Hepatocyte (in vitro differentiated cells): ENCODE measurements around the gene FFAR2. TPM values are rescaled to one million over a fixed set of nuclear protein-coding genes. Genes with fewer than 3 reads are reported as not detected.

ENCODE experiments used
- DNase-seq: peaks from one replicate; pipeline ENCODE4 v3.0.0-alpha.2; 2016; ENCODE audit warnings: low spot score
- H2AFZ ChIP-seq: fragments of 200-600 bp; sonication (generic); 2 replicates; pipeline ENCODE4 v1.6.0; 2016; ENCODE audit warnings: antibody characterized with exemption, mild to moderate bottlenecking
- H3K27ac ChIP-seq: fragments of 200-600 bp; sonication (generic); 2 replicates; pipeline ENCODE4 v1.5.1; 2016; ENCODE audit warnings: mild to moderate bottlenecking
- H3K27me3 ChIP-seq: fragments of 200-600 bp; sonication (generic); 2 replicates; pipeline ENCODE4 v1.6.1; 2016
- H3K36me3 ChIP-seq: fragments of 200-600 bp; sonication (generic); replicated peaks from 2 replicates; pipeline ENCODE4 v1.5.1; 2016; ENCODE audit warnings: low read depth; ENCODE audit not compliant: insufficient read depth
- H3K4me1 ChIP-seq: fragments of 200-600 bp; sonication (generic); 2 replicates; pipeline ENCODE4 v1.5.1; 2016; ENCODE audit warnings: mild to moderate bottlenecking, moderate library complexity; ENCODE audit not compliant: insufficient read depth
- H3K4me2 ChIP-seq: fragments of 200-600 bp; sonication (generic); 2 replicates; pipeline ENCODE4 v1.6.0; 2016
- H3K4me3 ChIP-seq: fragments of 200-600 bp; sonication (generic); 2 replicates; pipeline ENCODE4 v1.5.1; 2016; ENCODE audit warnings: mild to moderate bottlenecking
- H3K79me2 ChIP-seq: fragments of 200-600 bp; sonication (generic); 2 replicates; pipeline ENCODE4 v1.6.0; 2017; ENCODE audit warnings: mild to moderate bottlenecking
- H3K9me2 ChIP-seq: fragments of 200-600 bp; sonication (generic); replicated peaks from 2 replicates; pipeline ENCODE4 v1.6.0; 2017; ENCODE audit warnings: mild to moderate bottlenecking; ENCODE audit not compliant: insufficient read depth
- H3K9me3 ChIP-seq: fragments of 200-600 bp; sonication (generic); 2 replicates; pipeline ENCODE4 v1.5.1; 2016; ENCODE audit warnings: low read depth, mild to moderate bottlenecking
- H4K20me1 ChIP-seq: fragments of 200-600 bp; sonication (generic); 2 replicates; pipeline ENCODE4 v1.6.0; 2016; ENCODE audit warnings: mild to moderate bottlenecking; ENCODE audit not compliant: insufficient read depth, poor library complexity, severe bottlenecking
- EZH2 ChIP-seq: fragments of 200-600 bp; sonication (generic); IDR thresholded peaks from 2 replicates; pipeline ENCODE4 v1.6.1; 2016; ENCODE audit warnings: antibody characterized with exemption, mild to moderate bottlenecking, borderline replicate concordance
- EZH2phosphoT487 ChIP-seq: fragments of 200-600 bp; sonication (generic); IDR thresholded peaks from one replicate; pipeline ENCODE4 v1.6.1; 2018; ENCODE audit warnings: antibody characterized with exemption, mild to moderate bottlenecking, low read depth, moderate library complexity; ENCODE audit not compliant: unreplicated experiment, severe bottlenecking
- WGBS: methylation state at CpG from one replicate; pipeline ENCODE4 v1.1.6; 2016; ENCODE audit warnings: low lambda C conversion rate; ENCODE audit errors: missing lambda C conversion rate; 5-methylcytosine and 5-hydroxymethylcytosine counted together
- polyA plus RNA-seq: library from polyadenylated mRNA; unstranded; fragments of >200 nt; fragmentation: Nextera tagmentation; extraction: Ambion mirVana; gene quantifications from 2 replicates; pipeline ENCODE4 v1.2.1, GENCODE V29; 2016
- total RNA-seq: library from RNA; depleted of rRNA; stranded (reverse); fragments of >200 nt; gene quantifications from 2 replicates; pipeline ENCODE4 v1.2.3, GENCODE V29; 2014
- TF ChIP-seq, protein P1 (sequence below): fragments of 200-600 bp; sonication (generic); IDR thresholded peaks from 2 replicates; pipeline ENCODE4 v1.5.1; 2016; ENCODE audit warnings: antibody characterized with exemption, mild to moderate bottlenecking; ENCODE audit not compliant: poor library complexity

The FFAR2 gene
- total and polyA plus RNA-seq, 2 experiments from 2014 or later, result 0.20 TPM; not detected in 1

- Histone ChIP-seq H4K20me1 (no peaks in the 10 kb centered on the region), H3K79me2 (no peaks in the 10 kb centered on the region), H3K4me3 (no peak overlapping the region), H2AFZ (no peak overlapping the region), H3K4me2 (peak overlapping the region; percentile 19), H3K9me3 (no peaks in the 10 kb centered on the region), H3K27ac (peak overlapping the region; percentile 78), H3K9me2 (no peaks in the 10 kb centered on the region), H3K36me3 (no peaks in the 10 kb centered on the region), H3K27me3 (no peaks in the 10 kb centered on the region), H3K4me1 (peaks cover 29% of the 10 kb centered on the region)
- 81% methylated on average over 21 of the region's 21 CpGs for WGBS
- TF ChIP-seq EZH2phosphoT487 (no peak), EZH2 (no peak)
- TF ChIP-seq, protein P1, sequence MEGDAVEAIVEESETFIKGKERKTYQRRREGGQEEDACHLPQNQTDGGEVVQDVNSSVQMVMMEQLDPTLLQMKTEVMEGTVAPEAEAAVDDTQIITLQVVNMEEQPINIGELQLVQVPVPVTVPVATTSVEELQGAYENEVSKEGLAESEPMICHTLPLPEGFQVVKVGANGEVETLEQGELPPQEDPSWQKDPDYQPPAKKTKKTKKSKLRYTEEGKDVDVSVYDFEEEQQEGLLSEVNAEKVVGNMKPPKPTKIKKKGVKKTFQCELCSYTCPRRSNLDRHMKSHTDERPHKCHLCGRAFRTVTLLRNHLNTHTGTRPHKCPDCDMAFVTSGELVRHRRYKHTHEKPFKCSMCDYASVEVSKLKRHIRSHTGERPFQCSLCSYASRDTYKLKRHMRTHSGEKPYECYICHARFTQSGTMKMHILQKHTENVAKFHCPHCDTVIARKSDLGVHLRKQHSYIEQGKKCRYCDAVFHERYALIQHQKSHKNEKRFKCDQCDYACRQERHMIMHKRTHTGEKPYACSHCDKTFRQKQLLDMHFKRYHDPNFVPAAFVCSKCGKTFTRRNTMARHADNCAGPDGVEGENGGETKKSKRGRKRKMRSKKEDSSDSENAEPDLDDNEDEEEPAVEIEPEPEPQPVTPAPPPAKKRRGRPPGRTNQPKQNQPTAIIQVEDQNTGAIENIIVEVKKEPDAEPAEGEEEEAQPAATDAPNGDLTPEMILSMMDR, result no peak
- no peak for DNase-seq
These were observed 18.2 kb upstream of the FFAR2 start for GRCh38 chr19:35429698-35430408.

- TF ChIP-seq EZH2 (no peak), EZH2phosphoT487 (no peak)
- TF ChIP-seq, protein P1, result no peak
- Histone ChIP-seq H3K4me1 (peaks cover 34% of the 10 kb centered on the region), H3K27ac (peak overlapping the region; percentile 78), H3K27me3 (no peaks in the 10 kb centered on the region), H3K9me3 (no peaks in the 10 kb centered on the region), H2AFZ (no peak overlapping the region), H3K36me3 (no peaks in the 10 kb centered on the region), H4K20me1 (no peaks in the 10 kb centered on the region), H3K79me2 (no peaks in the 10 kb centered on the region), H3K9me2 (no peaks in the 10 kb centered on the region), H3K4me2 (peak overlapping the region; percentile 19), H3K4me3 (no peak overlapping the region)
- DNase-seq, result no peak
- 43% methylated on average over 5 of the region's 5 CpGs for WGBS
These were observed 17.5 kb upstream of the FFAR2 start for GRCh38 chr19:35430409-35431144.

DNA sequence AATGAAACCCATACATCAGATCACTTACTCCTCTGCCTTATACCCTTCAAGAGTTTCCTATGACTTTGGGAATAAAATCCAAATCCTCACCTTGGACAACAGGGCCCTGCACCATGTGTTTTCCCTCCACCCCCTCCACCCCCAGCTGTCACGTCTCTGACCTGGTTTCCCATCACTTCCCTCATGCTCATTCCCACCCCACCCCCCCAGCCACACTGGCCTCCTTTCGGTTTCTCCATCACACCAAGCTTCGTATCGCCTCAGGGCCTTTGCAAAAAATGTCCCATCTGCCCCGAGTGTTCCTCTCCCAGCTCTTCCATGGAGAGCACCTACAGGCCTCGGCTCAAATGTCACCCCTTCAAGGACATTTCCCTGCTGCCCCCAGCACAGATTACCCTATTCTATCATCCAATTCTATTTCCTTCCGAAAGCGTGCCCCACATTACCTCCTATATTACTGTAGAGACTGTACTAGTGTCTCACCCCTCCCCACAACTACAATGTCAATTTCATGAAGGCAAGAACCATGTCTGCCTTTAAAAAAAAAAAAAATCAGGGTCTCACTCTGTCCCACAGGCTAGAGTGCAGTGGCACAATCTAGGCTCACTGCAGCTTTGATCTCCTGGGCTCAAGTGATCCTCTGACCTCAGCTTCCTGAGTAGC lies 16.8 kb upstream of the FFAR2 start:
- H3K27ac ChIP-seq, result peak overlapping the region; percentile 78
- WGBS, result 89% methylated on average over 8 of the region's 8 CpGs
- H3K4me3 ChIP-seq, result no peak overlapping the region
- no peak overlapping the region for H2AFZ ChIP-seq
- no peaks in the 10 kb centered on the region for H3K36me3 ChIP-seq
- H3K4me2 ChIP-seq, result peak overlapping the region; percentile 19
- TF ChIP-seq EZH2phosphoT487 (no peak), EZH2 (no peak)
- TF ChIP-seq, protein P1, result no peak
- no peaks in the 10 kb centered on the region for H3K27me3 ChIP-seq
- H3K79me2 ChIP-seq, result no peaks in the 10 kb centered on the region
- H4K20me1 ChIP-seq, result no peaks in the 10 kb centered on the region
- no peaks in the 10 kb centered on the region for H3K9me2 ChIP-seq
- no peaks in the 10 kb centered on the region for H3K9me3 ChIP-seq
- H3K4me1 ChIP-seq, result peaks cover 40% of the 10 kb centered on the region
- DNase-seq, result no peak
